Forelimb muscle (tissue), 1 donor: ENCODE results near the gene DIAPH3. TPM values are rescaled to one million over a fixed set of nuclear protein-coding genes. Genes with fewer than 3 reads are reported as not detected.

Experiments used
- DNase-seq: peaks from one replicate; pipeline ENCODE4 v3.0.0-alpha.2; 2013; ENCODE audit warnings: low read depth
- polyA plus RNA-seq: library from polyadenylated mRNA; unstranded; fragments of 120-200 nt; gene quantifications from one replicate; pipeline ENCODE4 v1.2.1, GENCODE V29; 2013; ENCODE audit not compliant: insufficient read length

The DIAPH3 gene
- polyA plus RNA-seq, 1 donor, result 6.5 TPM

- no peak for DNase-seq
These were observed 489.1 kb downstream of the DIAPH3 start for GRCh38 chr13:59674616-59675015.

- DNase-seq, result no peak
These were observed 490.4 kb downstream of the DIAPH3 start for GRCh38 chr13:59673286-59673685.

GRCh38 chr13:59672445-59672844, 491.3 kb downstream of the DIAPH3 start:
- no peak for DNase-seq

- DNase-seq, result peak; percentile 26
These were observed 491.8 kb downstream of the DIAPH3 start for GRCh38 chr13:59671881-59672280.

- peak; percentile 36 for DNase-seq
These were observed 497.2 kb downstream of the DIAPH3 start for GRCh38 chr13:59666504-59666903.

- peak; percentile 51 for DNase-seq
These were observed 498.0 kb downstream of the DIAPH3 start for GRCh38 chr13:59665732-59666131.

- DNase-seq, result no peak
These were observed 498.5 kb downstream of the DIAPH3 start for GRCh38 chr13:59665184-59665583.

- no peak for DNase-seq
These were observed 499.1 kb downstream of the DIAPH3 start for GRCh38 chr13:59664586-59664985.

GRCh38 chr13:59663707-59664106, 500.0 kb downstream of the DIAPH3 start:
- no peak for DNase-seq

GRCh38 chr13:59660582-59660981, 503.1 kb downstream of the DIAPH3 start:
- DNase-seq, result no peak

GRCh38 chr13:59659981-59660380, 503.7 kb downstream of the DIAPH3 start:
- DNase-seq, result no peak

- no peak for DNase-seq
These were observed 504.9 kb downstream of the DIAPH3 start for GRCh38 chr13:59658738-59659330.

GRCh38 chr13:59658027-59658737, 505.5 kb downstream of the DIAPH3 start:
- no peak for DNase-seq

- DNase-seq, result no peak
These were observed 509.8 kb downstream of the DIAPH3 start for GRCh38 chr13:59653916-59654315.

GRCh38 chr13:59651479-59651878, 512.2 kb downstream of the DIAPH3 start:
- DNase-seq, result no peak

- no peak for DNase-seq
These were observed 519.7 kb downstream of the DIAPH3 start for GRCh38 chr13:59643906-59644626.

GRCh38 chr13:59643364-59643841, 520.3 kb downstream of the DIAPH3 start:
- no peak for DNase-seq

- no peak for DNase-seq
These were observed 521.9 kb downstream of the DIAPH3 start for GRCh38 chr13:59641817-59642216.

GRCh38 chr13:59641261-59641660, 522.5 kb downstream of the DIAPH3 start:
- DNase-seq, result no peak

- DNase-seq, result no peak
These were observed 525.3 kb downstream of the DIAPH3 start for GRCh38 chr13:59638404-59638803.

- DNase-seq, result no peak
These were observed 528.1 kb downstream of the DIAPH3 start for GRCh38 chr13:59635589-59635988.

- no peak for DNase-seq
These were observed 530.4 kb downstream of the DIAPH3 start for GRCh38 chr13:59633290-59633689.

- no peak for DNase-seq
These were observed 532.5 kb downstream of the DIAPH3 start for GRCh38 chr13:59631271-59631670.
